ENCODE data around the gene CSNK2A2. TPM values are rescaled to one million over a fixed set of nuclear protein-coding genes. Genes with fewer than 3 reads are reported as not detected.

The CSNK2A2 gene
- polyA plus RNA-seq, 1 donor from 2014 or later: 36.7 TPM

- Histone ChIP-seq H3K27me3 (ENCODE audit: insufficient read depth, low read depth, low read length) (no peaks in the 10 kb centered on the region), H3K4me3 (ENCODE audit: low read length) (no peak overlapping the region), H3F3A (ENCODE audit: insufficient read depth, low read length, poor library complexity, severe bottlenecking) (no peaks in the 10 kb centered on the region), H3K79me2 (replicated peaks; ENCODE audit: insufficient read depth, low read length) (no peaks in the 10 kb centered on the region), H3K36me3 (ENCODE audit: insufficient read depth, low read length) (no peaks in the 10 kb centered on the region), H3K9me3 (ENCODE audit: low read length) (no peaks in the 10 kb centered on the region), H3K4me2 (ENCODE audit: low read length) (no peak overlapping the region), H3K9me2 (ENCODE audit: insufficient read depth, low read length) (no peaks in the 10 kb centered on the region), H3K27ac (ENCODE audit: low read length) (no peak overlapping the region), H2AFZ (ENCODE audit: low read depth, low read length) (no peak overlapping the region), H3K9ac (ENCODE audit: low read length) (no peak overlapping the region), H4K20me1 (ENCODE audit: insufficient read depth) (no peaks in the 10 kb centered on the region)
- TF ChIP-seq SMC3 (conservative IDR thresholded peaks at IDR 0.05; ENCODE audit: poor library complexity) (no peak), RAD21 (conservative IDR thresholded peaks at IDR 0.05) (no peak), POLR2AphosphoS5 (IDR thresholded peaks at IDR 0.05) (no peak), CTCF (IDR thresholded peaks at IDR 0.05; ENCODE audit: poor library complexity, severe bottlenecking) (no peak), MXI1 (conservative IDR thresholded peaks at IDR 0.05; ENCODE audit: poor library complexity, severe bottlenecking) (no peak), REST (IDR thresholded peaks at IDR 0.05; ENCODE audit: borderline replicate concordance) (no peak), EP300 (conservative IDR thresholded peaks at IDR 0.05; ENCODE audit: poor library complexity, severe bottlenecking) (no peak), EZH2 (IDR thresholded peaks at IDR 0.05; ENCODE audit: borderline replicate concordance, insufficient read depth, low read length, poor library complexity, severe bottlenecking) (no peak), TAF1 (IDR thresholded peaks at IDR 0.05; ENCODE audit: low read depth) (no peak)
These were observed 59.1 kb downstream of the CSNK2A2 start for GRCh38 chr16:58138852-58139251.

GRCh38 chr16:58137581-58137980 lies 60.3 kb downstream of the CSNK2A2 start:
- Histone ChIP-seq H4K20me1 (ENCODE audit: insufficient read depth) (no peaks in the 10 kb centered on the region), H3K27me3 (ENCODE audit: insufficient read depth, low read depth, low read length) (no peaks in the 10 kb centered on the region), H3K4me2 (ENCODE audit: low read length) (no peak overlapping the region), H3F3A (ENCODE audit: insufficient read depth, low read length, poor library complexity, severe bottlenecking) (no peaks in the 10 kb centered on the region), H2AFZ (ENCODE audit: low read depth, low read length) (no peak overlapping the region), H3K4me3 (ENCODE audit: low read length) (no peak overlapping the region), H3K9me2 (ENCODE audit: insufficient read depth, low read length) (no peaks in the 10 kb centered on the region), H3K9ac (ENCODE audit: low read length) (no peak overlapping the region), H3K9me3 (ENCODE audit: low read length) (no peaks in the 10 kb centered on the region), H3K79me2 (replicated peaks; ENCODE audit: insufficient read depth, low read length) (no peaks in the 10 kb centered on the region), H3K27ac (ENCODE audit: low read length) (no peak overlapping the region), H3K36me3 (ENCODE audit: insufficient read depth, low read length) (no peaks in the 10 kb centered on the region)
- TF ChIP-seq MXI1 (conservative IDR thresholded peaks at IDR 0.05; ENCODE audit: poor library complexity, severe bottlenecking) (no peak), RAD21 (conservative IDR thresholded peaks at IDR 0.05) (no peak), REST (IDR thresholded peaks at IDR 0.05; ENCODE audit: borderline replicate concordance) (no peak), CTCF (IDR thresholded peaks at IDR 0.05; ENCODE audit: poor library complexity, severe bottlenecking) (no peak), TAF1 (IDR thresholded peaks at IDR 0.05; ENCODE audit: low read depth) (no peak)

Data from neural cell (in vitro differentiated cells).